COR-L47 (cell line): ENCODE data around the gene PTPN21.

Experiments
- DNase-seq: peaks from one replicate; lab custom pipeline; 2025; lab: John Stamatoyannopoulos, UW

The PTPN21 gene

DNA sequence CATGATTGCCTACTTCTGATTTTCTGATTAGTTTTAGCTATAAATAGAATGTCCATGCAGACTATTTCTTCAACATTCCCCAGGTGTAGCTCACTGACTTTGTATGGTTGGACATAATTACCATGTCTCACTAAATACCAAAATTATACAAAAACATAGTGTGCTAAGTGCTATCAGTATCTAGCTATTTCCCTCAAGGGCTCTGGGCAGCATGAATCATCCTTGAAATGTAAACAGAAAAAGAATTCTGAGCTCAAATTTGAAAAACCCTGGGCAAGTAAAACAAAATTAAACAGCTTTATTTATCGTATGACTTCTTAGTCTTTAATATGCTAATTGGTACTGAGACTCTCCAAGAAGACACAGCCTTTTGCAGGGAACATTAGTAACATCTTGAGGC lies 86.4 kb downstream of the PTPN21 start:
- DNase-seq = no peak

GRCh38 chr14:88463318-88463717 lies 91.5 kb downstream of the PTPN21 start:
- no peak for DNase-seq

DNA sequence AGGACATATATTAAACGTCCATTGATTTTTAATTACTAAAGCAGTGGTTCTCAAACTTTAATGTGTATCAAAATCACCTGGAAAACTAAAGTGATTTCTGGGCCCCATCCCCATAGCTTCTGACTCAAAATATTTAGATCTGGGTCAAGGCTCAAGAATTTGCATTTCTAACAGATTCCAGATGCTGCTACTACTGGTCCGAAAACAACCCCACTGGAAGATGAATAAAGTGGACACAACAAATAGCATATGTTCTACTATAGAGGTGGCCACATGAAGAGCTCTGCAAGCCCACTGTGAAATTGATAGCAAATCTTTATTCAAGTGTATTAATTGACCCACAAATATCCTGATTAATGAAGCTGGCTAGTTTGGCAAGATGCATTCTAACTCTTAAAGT lies 99.9 kb downstream of the PTPN21 start:
- no peak for DNase-seq

DNA sequence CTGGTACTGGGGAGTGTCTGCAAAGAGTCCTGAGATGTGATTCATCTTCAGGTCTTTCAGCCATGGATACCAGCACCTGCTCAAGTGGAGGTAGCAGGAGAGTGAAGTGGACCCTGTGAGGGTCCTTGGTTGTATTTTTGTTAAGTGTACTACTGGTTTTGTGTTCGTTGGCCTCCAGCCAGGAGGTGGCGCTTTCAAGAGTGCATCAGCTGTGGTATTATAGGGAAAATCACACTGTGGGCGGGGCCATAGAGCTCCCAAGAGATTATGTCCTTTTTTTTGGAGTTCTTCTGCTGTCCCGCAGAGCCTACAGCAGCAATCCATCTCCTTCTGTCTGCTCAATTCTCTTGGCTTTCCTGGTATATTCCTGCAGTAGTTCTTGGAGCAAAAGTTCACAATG lies 102.6 kb downstream of the PTPN21 start:
- DNase-seq = no peak

DNA sequence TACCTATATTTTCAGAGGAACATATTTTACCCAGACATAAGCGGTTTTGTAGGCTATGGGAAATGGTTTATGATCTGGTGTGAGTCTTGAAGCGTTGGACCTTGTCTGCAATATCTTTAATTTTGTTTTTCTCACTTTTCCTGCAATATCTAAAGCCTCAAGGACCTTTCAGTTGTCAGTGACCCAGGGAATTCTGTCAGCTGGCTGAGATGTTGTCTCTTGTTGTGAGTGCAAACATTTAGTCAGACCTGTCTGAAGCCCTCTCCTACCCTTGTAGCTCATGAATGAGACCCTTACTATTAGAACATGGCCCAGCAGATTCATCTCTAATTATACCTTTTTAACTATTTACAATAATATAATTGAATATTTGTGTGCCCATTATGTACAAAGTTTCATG lies 115.7 kb downstream of the PTPN21 start:
- no peak for DNase-seq

GRCh38 chr14:88437658-88438057 lies 117.1 kb downstream of the PTPN21 start:
- peak; percentile 7 for DNase-seq

GRCh38 chr14:88430976-88431375 lies 123.8 kb downstream of the PTPN21 start:
- DNase-seq = no peak

GRCh38 chr14:88426271-88426670 lies 128.5 kb downstream of the PTPN21 start:
- no peak for DNase-seq

- no peak for DNase-seq
Measured at GRCh38 chr14:88424573-88424972, 130.2 kb downstream of the PTPN21 start.

DNA sequence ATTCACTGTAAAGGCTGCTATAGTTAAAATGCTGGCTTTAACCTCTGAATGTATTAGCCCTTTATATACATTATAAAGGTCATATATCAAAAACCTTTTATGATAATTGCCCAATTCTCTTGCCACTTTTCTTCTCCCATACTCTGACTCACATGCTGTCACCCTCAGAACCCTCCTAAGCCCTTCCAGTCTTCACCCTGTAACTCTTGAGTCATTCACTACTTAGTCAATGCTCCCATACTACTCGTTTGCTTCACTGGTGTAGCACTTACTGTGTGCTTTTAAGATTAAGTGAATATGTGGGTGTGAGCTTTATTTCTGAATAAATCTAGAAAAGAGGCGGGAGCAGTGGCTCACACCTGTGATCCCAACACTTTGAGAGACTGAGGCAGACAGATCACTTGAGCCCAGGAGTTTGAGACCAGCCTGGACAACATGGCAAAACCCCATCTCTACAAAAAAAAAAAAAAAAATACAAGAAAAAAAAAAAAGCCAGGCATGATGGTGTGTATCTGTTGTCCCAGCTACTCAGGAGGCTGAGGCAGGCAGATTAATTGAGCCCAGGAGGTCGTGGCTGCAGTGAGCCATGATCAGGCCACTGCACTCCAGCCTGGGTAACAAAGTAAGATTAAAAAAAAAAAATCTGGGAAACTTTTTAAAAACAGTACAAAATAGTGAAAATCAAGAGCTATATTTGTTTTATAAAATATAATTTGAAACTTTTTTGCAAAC lies 131.7 kb downstream of the PTPN21 start:
- no peak for DNase-seq

- DNase-seq = no peak
Measured at GRCh38 chr14:88422047-88422446, 132.8 kb downstream of the PTPN21 start.

DNA sequence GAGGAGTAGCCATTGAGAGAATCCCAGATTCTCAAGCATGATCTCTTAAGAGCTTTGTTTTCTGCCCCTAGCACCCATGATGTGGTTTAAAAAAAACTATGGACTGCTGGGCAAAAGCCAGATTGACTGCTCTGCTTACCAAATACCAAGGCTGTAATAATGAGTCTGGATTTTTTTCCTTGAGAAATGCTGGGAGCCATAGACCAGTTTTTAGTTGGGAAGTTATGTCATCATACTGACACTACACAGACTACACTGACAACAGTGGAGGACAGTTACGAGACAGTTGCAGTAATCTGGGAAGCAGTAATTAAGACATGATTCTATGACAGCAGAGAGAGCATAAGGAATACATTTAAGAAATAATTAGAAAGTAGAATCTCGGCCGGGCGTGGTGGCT lies 133.5 kb downstream of the PTPN21 start:
- no peak for DNase-seq

- DNase-seq = no peak
Measured at GRCh38 chr14:88420187-88420586, 134.6 kb downstream of the PTPN21 start.

- DNase-seq = peak; percentile 15
Measured at GRCh38 chr14:88417594-88417993, 137.2 kb downstream of the PTPN21 start.
